Stimulated activated CD8-positive, alpha-beta memory T cell treated with anti-CD3 and anti-CD28 coated beads, Interleukin-2, amount 100 ng/mL, for 1 hour (primary cell): ENCODE data around the gene DDT.
"Not testable (repeated sequence)": the region's sequence is repeated elsewhere in the genome, so short reads cannot be mapped to it uniquely, and the experiment has no call there.

Experiments used
- DNase-seq, 2 donors: peaks; one replicate each; pipeline ENCODE4 v3.0.0-alpha.2; 2020; ENCODE audit warnings: low read depth in 2 of 2

DDT gene

DNA sequence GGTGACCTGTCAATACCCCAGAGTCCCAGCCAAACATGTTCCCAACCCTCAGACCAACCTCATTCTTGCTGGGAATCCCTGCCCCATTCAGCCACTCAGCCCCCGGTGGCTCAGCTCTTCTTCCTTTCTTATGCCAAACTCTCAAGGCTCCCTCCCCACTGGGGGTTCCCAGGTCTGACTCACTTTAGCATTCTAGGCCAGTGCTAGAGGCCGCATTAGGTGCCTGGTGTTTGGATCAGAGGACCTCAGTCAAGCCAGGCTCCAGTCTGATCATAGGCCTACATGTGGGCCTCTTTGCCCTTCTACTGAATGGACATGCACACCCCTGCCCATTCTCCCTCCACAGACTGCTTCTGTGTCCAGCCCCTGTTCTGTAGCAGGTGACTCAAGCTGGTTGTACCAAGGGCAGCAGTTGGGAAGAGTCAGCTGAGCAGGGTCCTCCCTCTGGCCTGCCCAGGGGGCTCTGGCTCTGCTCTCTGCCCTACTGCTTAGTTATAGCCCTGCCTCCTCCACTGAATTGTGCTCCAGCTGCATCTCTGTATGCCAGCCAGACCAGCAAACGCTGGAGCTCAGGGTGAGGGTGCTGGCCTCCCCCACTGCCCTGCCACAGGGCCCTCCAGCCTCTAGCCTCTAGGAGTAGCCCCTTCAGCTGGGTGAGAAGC is 15.5 kb upstream of the DDT start:
- not testable (repeated sequence) for DNase-seq

DNA sequence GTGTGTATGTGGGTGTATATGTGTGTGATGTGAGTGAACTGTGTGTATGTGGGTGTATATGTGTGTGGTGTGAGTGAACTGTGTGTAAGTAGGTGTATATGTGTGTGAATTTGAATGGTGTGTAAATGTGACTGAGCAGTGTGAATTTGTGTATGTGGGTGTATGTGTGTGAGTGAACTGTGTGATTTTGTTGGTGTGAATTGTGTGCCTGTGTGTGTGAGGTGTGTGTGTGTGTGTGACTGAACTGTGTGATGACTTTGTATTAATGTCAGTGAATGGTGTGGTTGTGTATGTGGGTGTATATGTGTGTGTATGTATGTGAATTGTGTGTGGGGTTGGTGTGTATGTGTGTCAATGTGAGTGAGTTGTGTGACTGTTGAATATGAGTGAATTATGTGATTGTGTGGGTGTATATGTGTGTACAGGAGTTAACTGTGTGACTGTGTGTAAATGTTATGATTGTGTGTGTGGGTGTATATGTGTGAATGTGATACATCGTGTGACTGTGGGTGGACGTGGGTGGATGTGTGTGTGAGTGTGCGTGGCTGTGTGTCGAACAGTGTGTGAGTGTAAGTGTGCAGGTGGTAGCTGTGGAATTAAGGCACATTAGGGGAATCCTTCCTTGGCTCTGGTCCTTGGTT is 12.4 kb upstream of the DDT start:
- DNase-seq: not testable (repeated sequence)

- not testable (repeated sequence) for DNase-seq
Measured at GRCh38 chr22:23986089-23986488, 11.8 kb upstream of the DDT start.

DNA sequence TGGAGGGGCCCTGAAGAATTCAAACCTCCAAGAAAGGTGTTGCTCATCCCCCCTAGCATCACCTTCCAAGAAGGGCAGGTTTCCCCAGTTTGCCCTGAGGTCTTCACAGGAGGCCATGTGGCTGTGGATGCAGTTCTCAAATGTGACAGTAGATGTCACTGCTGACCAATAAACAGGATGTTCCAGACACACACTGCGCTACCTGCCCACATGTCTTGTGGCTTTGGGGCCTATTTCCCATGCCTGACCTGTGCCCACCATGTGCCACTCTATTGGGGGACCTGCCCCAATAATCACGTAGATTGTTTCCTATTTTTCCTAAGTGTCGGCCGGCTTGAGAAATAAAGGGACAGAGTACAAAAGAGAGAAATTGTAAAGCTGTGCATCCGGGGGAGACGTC is 10.2 kb upstream of the DDT start:
- no peak for DNase-seq

GRCh38 chr22:23980567-23980966 is 6.3 kb upstream of the DDT start:
- not testable (repeated sequence) for DNase-seq

DNA sequence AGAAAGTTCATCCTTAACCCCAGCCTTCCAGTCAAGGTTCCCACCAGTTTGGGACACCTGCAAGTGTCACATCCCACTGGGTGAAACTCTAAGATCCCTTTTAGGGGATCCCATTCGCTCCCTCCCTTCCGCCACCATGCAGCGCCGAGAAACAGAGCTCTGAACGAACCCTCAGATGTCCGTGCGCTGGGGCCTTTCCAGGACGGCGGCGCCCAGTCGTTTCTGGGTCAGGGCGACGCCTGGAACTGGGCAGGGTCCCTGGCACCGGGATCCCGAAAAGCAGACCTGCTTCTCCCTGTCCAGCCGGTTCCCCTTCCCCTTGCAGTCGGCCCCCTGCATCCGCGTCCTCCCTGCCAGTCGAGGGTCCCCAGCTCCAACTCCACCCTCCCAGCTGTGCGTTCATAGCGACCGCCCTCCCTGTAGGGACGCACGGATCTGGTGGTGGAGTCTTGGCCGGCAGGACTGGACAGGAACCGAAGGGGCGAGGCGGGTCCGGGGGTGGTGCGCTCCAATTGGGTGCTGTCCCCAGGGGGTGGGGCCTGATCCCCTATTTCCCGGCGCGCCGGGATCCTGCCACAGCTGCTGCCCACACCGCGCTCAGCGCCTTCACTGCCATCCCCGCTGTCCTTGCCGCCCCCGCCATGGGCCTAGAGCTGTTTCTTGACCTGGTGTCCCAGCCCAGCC is 5.5 kb upstream of the DDT start, which contains the start of gene GSTT2:
TSS of gene GSTT2 (plus strand) at position 578 of the 684 bp plus-strand sequence.
- DNase-seq: not testable (repeated sequence)

DNA sequence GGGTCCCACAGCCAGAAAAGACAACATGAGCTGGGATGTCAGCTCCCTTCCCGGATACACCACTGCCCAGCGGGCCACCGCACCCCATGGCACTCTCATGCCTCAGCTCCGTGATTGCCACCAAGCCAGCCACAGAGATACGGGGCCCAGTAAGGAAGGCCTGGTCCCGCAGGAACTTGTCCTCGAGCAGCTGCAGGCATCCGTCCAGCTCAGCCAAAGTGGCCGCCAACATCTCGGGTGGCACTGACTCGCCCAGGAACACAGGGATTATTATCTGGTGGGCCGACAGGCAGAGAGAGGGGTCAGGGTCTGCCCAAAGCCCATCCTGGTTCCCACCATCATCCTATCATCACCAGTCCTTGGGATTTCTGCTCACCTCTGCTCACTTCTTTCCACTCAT is 3.1 kb upstream of the DDT start:
- DNase-seq: not testable (repeated sequence)

DNA sequence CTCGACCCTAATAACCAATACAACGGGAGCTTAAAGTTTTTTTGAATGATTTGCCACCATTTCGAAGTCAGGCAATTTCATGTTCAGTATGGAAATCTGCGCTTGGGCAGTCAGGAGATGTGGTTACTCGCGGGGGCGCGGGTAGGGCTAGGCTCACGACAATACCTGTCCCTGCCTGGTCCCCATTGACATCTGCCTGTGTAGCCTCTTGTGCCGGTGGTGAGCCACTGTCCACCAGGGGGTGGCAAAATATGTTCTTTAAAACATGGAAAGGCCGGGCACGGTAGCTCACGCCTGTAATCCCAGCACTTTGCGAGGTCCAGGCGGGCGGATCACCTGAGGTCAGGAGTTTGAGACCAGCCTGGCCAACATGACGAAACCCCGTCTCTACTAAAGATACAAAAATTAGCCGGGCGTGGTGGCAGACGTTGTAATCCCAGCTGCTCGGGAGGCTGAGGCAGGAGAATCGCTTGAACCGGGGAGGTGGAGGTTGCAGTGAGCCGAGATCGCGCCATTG is 653 bp upstream of the DDT start:
- not testable (repeated sequence) for DNase-seq

DNA sequence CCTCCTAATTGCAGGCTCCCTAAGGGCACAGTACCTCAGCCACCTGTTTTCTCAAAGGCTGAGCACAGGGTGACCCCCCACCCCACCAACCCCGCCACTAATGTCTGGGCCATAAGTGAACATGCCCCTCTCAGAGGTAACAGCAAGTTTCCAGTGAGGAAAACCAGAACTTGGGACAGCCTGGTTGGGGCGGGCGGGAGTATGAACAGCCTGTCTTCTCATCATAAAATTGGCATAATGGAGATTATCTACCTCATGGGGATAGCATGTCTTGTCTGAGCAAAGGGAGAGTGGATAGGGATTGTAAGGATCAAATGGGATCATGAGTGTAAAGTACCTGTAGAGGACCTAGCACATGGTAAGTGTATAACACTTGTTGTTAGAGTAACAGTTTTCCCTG is 2.3 kb downstream of the DDT start:
- not testable (repeated sequence) for DNase-seq

DNA sequence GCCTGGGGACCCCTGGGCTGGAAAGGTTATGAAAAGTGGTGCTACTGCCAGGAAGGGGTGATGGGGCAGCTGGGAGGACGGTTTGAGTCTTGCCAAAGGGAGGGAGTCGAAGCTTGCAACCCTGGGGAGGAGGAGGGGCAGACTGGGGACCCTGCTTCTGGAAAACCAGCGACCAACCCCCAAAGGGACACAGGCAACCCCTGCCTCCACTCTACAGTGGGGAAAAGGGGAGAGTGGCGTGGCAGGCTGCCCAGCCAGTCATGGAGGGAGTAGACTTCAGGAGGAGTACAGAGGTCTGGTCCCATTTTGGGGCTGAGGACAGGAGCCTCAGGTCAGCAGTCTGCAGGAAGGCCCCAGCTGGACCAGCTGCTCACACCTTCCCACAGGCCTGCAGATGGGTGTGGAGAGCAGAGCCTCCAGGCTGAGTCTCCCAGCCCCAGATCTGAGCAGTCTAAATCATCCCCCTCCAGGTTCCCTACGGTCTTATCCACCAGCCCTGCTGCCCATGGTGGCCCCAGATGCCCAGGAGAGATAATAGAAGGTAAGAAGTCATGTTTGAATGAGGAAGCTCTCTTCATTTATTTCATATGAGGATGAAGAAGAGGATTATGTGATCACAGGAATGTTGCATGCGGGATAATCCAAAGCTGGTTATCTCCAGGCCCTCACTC is 3.3 kb downstream of the DDT start:
- DNase-seq: no peak

GRCh38 chr22:23970201-23970641 is 4.0 kb downstream of the DDT start:
- DNase-seq: no peak

- no peak for DNase-seq
Measured at GRCh38 chr22:23969071-23969470, 5.2 kb downstream of the DDT start.

DNA sequence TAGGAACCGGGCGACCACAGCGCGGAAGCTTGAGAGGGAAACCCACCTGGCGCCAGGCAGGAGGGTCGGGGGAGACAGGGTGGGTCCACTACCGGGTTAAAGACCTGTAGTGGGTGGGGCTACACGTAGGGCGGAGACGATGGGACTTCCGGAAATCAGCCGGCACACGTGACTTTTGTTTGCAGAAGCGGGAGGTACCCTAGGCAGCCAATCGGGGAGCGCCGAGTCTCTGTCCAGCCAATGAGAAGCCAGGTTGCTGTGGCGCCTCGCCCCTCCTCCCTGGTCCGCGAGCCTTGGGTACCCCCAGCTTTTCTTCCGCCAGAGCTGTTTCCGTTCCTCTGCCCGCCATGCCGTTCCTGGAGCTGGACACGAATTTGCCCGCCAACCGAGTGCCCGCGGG is 7.7 kb downstream of the DDT start, which contains the start of gene DDTL:
TSS of gene DDTL (plus strand) at position 321 of the 400 bp plus-strand sequence. CDS start at position 348, 27 bp downstream.
- DNase-seq: not testable (repeated sequence)

DNA sequence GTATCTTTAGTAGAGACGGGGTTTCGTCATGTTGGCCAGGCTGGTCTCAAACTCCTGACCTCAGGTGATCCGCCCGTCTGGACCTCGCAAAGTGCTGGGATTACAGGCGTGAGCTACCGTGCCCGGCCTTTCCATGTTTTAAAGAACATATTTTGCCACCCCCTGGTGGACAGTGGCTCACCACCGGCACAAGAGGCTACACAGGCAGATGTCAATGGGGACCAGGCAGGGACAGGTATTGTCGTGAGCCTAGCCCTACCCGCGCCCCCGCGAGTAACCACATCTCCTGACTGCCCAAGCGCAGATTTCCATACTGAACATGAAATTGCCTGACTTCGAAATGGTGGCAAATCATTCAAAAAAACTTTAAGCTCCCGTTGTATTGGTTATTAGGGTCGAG is 8.1 kb downstream of the DDT start:
- DNase-seq: not testable (repeated sequence)

DNA sequence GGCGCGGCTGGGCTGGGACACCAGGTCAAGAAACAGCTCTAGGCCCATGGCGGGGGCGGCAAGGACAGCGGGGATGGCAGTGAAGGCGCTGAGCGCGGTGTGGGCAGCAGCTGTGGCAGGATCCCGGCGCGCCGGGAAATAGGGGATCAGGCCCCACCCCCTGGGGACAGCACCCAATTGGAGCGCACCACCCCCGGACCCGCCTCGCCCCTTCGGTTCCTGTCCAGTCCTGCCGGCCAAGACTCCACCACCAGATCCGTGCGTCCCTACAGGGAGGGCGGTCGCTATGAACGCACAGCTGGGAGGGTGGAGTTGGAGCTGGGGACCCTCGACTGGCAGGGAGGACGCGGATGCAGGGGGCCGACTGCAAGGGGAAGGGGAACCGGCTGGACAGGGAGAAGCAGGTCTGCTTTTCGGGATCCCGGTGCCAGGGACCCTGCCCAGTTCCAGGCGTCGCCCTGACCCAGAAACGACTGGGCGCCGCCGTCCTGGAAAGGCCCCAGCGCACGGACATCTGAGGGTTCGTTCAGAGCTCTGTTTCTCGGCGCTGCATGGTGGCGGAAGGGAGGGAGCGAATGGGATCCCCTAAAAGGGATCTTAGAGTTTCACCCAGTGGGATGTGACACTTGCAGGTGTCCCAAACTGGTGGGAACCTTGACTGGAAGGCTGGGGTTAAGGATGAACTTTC is 13.0 kb downstream of the DDT start, which contains the start of gene GSTT2B:
TSS of gene GSTT2B (minus strand) at position 112 of the 688 bp plus-strand sequence. CDS start at position 48, 64 bp downstream.
- not testable (repeated sequence) for DNase-seq

GRCh38 chr22:23956301-23956900 is 17.8 kb downstream of the DDT start:
- DNase-seq: peak; percentile 30 to 59

DNA sequence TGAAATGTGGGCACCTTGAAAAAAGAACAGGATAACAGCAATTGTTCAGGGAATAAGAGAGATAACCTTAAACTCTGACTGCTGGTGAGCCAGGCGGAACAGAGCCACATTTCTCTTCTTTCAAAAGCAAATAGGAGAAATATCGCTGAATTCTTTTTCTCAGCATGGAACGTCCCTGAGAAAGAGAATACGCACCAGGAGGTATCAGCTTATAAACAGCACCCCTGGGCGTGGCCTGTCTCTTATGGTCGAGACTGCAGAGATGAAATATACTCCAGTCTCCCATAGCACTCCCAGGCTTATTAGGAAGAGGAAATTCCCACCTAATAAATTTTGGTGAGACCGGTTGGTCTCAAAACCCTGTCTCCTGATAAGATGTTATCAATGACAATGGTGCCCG is 18.4 kb downstream of the DDT start:
- DNase-seq: not testable (repeated sequence)

DNA sequence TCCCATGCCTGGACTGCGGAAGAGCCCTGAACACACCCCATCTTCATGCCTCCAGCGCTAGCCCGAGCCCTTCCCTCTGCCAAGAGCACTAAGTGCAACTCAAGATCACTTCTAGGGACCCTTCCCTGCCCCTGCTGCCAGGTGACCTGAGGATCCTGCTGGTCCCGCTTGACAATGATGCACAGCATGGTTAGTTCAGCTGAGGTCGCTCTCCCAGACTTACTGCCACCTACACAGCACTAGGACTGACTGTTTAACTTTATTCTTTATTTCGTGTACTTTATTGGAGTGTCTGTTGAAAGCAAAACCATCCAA is 19.3 kb downstream of the DDT start:
- not testable (repeated sequence) for DNase-seq

- DNase-seq: not testable (repeated sequence)
Measured at GRCh38 chr22:23954193-23954990, 19.8 kb downstream of the DDT start.

- DNase-seq: not testable (repeated sequence)
Measured at GRCh38 chr22:23953485-23953884, 20.8 kb downstream of the DDT start.
